Measurements from ENCODE around the gene SCG3. TPM values are rescaled to one million over a fixed set of nuclear protein-coding genes. Genes with fewer than 3 reads are reported as not detected.

SCG3 gene
- total RNA-seq, 2 donors from 2014 or later: 0.72 to 2.0 TPM

GRCh38 chr15:51688863-51689262 lies 7.6 kb downstream of the SCG3 start:
- Histone ChIP-seq H3K27ac (no peak overlapping the region), H3K9ac (ENCODE audit: low read depth in 2 of 2, low read length in 2 of 2) (no peak overlapping the region), H3K9me3 (no peaks in the 10 kb centered on the region), H3K4me3 (no peak overlapping the region), H3K36me3 (no peaks in the 10 kb centered on the region), H3K27me3 (no peaks in the 10 kb centered on the region), H3K4me1 (no peaks in the 10 kb centered on the region)
- intact Hi-C loops (cut with DNase I): no loop called here
- TF ChIP-seq, protein P1, sequence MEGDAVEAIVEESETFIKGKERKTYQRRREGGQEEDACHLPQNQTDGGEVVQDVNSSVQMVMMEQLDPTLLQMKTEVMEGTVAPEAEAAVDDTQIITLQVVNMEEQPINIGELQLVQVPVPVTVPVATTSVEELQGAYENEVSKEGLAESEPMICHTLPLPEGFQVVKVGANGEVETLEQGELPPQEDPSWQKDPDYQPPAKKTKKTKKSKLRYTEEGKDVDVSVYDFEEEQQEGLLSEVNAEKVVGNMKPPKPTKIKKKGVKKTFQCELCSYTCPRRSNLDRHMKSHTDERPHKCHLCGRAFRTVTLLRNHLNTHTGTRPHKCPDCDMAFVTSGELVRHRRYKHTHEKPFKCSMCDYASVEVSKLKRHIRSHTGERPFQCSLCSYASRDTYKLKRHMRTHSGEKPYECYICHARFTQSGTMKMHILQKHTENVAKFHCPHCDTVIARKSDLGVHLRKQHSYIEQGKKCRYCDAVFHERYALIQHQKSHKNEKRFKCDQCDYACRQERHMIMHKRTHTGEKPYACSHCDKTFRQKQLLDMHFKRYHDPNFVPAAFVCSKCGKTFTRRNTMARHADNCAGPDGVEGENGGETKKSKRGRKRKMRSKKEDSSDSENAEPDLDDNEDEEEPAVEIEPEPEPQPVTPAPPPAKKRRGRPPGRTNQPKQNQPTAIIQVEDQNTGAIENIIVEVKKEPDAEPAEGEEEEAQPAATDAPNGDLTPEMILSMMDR (IDR thresholded peaks at IDR 0.05): no peak
- DNase-seq: no peak

DNA sequence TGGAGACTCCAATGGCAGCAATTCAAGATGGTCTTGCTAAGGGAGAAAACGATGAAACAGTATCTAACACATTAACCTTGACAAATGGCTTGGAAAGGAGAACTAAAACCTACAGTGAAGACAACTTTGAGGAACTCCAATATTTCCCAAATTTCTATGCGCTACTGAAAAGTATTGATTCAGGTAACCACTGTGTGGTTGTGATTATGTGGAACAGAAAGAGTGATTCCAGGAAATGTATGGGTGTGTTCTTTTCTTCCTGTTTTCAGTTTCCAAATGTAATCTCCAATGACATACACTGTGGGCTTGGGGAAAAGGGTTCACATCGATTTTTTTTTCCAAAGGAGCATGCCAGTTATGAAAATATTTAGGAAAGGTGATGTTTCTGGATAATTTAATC lies 10.9 kb downstream of the SCG3 start:
- TF ChIP-seq, protein P1 (IDR thresholded peaks at IDR 0.05): no peak
- intact Hi-C loops (cut with DNase I): no loop called here
- DNase-seq: no peak
- no peaks in the 10 kb centered on the region for H3K36me3 ChIP-seq
- no peak overlapping the region for H3K27ac ChIP-seq
- no peaks in the 10 kb centered on the region for H3K27me3 ChIP-seq
- H3K9ac ChIP-seq (ENCODE audit: low read depth in 2 of 2, low read length in 2 of 2): no peak overlapping the region
- H3K9me3 ChIP-seq: no peaks in the 10 kb centered on the region
- H3K4me3 ChIP-seq: no peak overlapping the region
- no peaks in the 10 kb centered on the region for H3K4me1 ChIP-seq

GRCh38 chr15:51696566-51696965 lies 15.3 kb downstream of the SCG3 start:
- H3K4me3 ChIP-seq: no peak overlapping the region
- no peak overlapping the region for H3K27ac ChIP-seq
- H3K4me1 ChIP-seq: no peaks in the 10 kb centered on the region
- TF ChIP-seq, protein P1 (IDR thresholded peaks at IDR 0.05): no peak
- no peaks in the 10 kb centered on the region for H3K36me3 ChIP-seq
- H3K9me3 ChIP-seq: no peaks in the 10 kb centered on the region
- no peak for DNase-seq
- no peaks in the 10 kb centered on the region for H3K27me3 ChIP-seq
- intact Hi-C loops (cut with DNase I): no loop called here
- no peak overlapping the region for H3K9ac ChIP-seq (ENCODE audit: low read depth in 2 of 2, low read length in 2 of 2)

GRCh38 chr15:51697163-51697562 lies 15.9 kb downstream of the SCG3 start:
- TF ChIP-seq, protein P1 (IDR thresholded peaks at IDR 0.05): no peak
- intact Hi-C loops (cut with DNase I): no loop called here
- Histone ChIP-seq H3K4me3 (no peak overlapping the region), H3K4me1 (no peaks in the 10 kb centered on the region), H3K36me3 (no peaks in the 10 kb centered on the region), H3K27ac (no peak overlapping the region), H3K27me3 (no peaks in the 10 kb centered on the region), H3K9me3 (no peaks in the 10 kb centered on the region), H3K9ac (ENCODE audit: low read depth in 2 of 2, low read length in 2 of 2) (no peak overlapping the region)
- no peak for DNase-seq

DNA sequence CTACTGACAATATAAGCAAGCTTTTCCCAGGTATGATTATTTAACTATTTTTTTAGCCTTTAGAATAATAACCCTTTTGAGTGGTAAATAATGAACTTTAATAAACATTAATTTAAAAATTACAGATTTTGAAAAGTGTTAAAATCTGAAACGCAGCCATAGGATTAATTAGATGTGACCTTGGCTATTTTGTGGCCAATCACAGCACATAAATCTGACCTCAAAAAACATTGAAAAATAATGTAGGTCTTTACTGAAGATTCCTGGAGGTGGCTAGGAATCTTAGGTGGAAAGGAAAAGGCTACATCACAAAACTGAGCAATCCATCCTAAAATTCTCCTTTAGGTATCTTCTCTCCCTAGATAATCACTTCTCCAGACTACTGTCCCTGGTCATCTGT lies 18.1 kb downstream of the SCG3 start:
- no peaks in the 10 kb centered on the region for H3K27me3 ChIP-seq
- H3K27ac ChIP-seq: no peak overlapping the region
- intact Hi-C loops (cut with DNase I): no loop called here
- TF ChIP-seq, protein P1 (IDR thresholded peaks at IDR 0.05): no peak
- no peaks in the 10 kb centered on the region for H3K9me3 ChIP-seq
- no peaks in the 10 kb centered on the region for H3K36me3 ChIP-seq
- H3K9ac ChIP-seq (ENCODE audit: low read depth in 2 of 2, low read length in 2 of 2): no peak overlapping the region
- no peaks in the 10 kb centered on the region for H3K4me1 ChIP-seq
- no peak for DNase-seq
- H3K4me3 ChIP-seq: no peak overlapping the region

DNA sequence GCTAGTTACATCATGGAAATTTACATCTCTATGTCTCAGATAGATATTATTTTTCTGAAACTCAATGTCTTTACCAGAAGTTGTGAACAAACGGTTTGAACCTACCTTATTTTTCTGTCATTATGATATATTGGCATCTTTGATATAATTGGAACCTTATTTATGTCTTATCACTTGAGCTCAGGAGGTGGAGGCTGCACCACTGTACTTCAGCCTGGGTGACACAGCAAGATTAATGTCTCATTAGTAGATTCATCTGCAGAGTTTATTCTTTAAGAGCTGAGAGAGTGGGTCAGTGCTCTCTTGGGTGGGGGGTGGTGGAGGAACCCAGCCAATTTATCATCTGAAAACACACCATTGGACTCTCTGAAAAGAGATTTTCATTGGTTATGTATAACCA lies 21.4 kb downstream of the SCG3 start:
- intact Hi-C loops (cut with DNase I): no loop called here
- no peaks in the 10 kb centered on the region for H3K4me1 ChIP-seq
- no peak overlapping the region for H3K27ac ChIP-seq
- no peaks in the 10 kb centered on the region for H3K36me3 ChIP-seq
- no peaks in the 10 kb centered on the region for H3K9me3 ChIP-seq
- no peak overlapping the region for H3K4me3 ChIP-seq
- TF ChIP-seq, protein P1 (IDR thresholded peaks at IDR 0.05): no peak
- H3K27me3 ChIP-seq: no peaks in the 10 kb centered on the region
- no peak for DNase-seq
- no peak overlapping the region for H3K9ac ChIP-seq (ENCODE audit: low read depth in 2 of 2, low read length in 2 of 2)

All from colonic mucosa (tissue), 4 donors.